Vagina (tissue), 2 donors: ENCODE measurements around the gene NR4A3.

Experiments used
- CTCF ChIP-seq, 3 experiments: fragments of 450-650 bp in 2 of 3; fragments of 200-600 bp in 1 of 3; sonication (generic) in 1 of 3; IDR thresholded peaks; one replicate each; pipeline ENCODE4 v1.5.1; 2017 to 2019; ENCODE audit warnings: antibody characterized with exemption in 3 of 3, mild to moderate bottlenecking in 2 of 3, moderate library complexity in 2 of 3
- POLR2A ChIP-seq, 2 donors: fragments of 450-650 bp; IDR thresholded peaks; one replicate each; pipeline ENCODE4 v1.6.1; 2017; ENCODE audit warnings: antibody characterized with exemption in 2 of 2, mild to moderate bottlenecking in 2 of 2, moderate library complexity in 2 of 2

- no peak for TF ChIP-seq CTCF (IDR thresholded peaks at IDR 0.05)
- no peak for TF ChIP-seq POLR2A (IDR thresholded peaks at IDR 0.05)
Observed at GRCh38 chr9:99855467-99856176, 33.9 kb downstream of the NR4A3 start.
